Superior temporal gyrus (tissue), 1 donor: ENCODE measurements around the gene SHC3.

Source experiments
- DNase-seq: peaks from one replicate; pipeline ENCODE4 v3.0.0-alpha.2; 2016; ENCODE audit errors: extremely low spot score

SHC3 gene

GRCh38 chr9:89106224-89106851 lies 72.3 kb downstream of the SHC3 start:
- no peak for DNase-seq

GRCh38 chr9:89104821-89105220 lies 73.8 kb downstream of the SHC3 start:
- no peak for DNase-seq

- DNase-seq, result no peak
Observed at GRCh38 chr9:89097219-89097618, 81.4 kb downstream of the SHC3 start.

GRCh38 chr9:89096807-89097206 lies 81.8 kb downstream of the SHC3 start:
- no peak for DNase-seq

GRCh38 chr9:89095761-89096528 lies 82.7 kb downstream of the SHC3 start:
- DNase-seq, result peak; percentile 55

- DNase-seq, result no peak
Observed at GRCh38 chr9:89093201-89093975, 85.2 kb downstream of the SHC3 start.

DNA sequence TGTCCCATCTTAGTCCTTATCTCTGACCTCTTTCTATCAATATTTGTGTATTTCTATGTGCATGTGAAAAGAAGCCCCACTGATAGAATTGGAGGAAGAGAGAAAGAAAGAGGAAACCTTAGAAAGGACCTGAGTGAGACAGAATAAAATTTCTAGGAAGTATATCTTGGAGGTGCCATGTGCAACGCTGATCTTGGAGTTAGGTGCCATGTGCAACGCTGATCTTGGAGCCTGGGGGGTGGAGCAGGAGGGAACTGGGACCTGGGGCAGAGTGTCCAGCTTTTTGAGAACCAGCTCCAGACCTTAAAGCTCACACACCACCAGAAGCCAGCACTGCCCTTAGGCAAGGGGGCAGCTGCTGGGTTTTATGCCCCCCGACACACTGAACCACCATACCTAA lies 89.4 kb downstream of the SHC3 start:
- no peak for DNase-seq

- DNase-seq, result no peak
Observed at GRCh38 chr9:89083626-89084025, 95.0 kb downstream of the SHC3 start.

- DNase-seq, result peak; percentile 26
Observed at GRCh38 chr9:89080193-89080592, 98.4 kb downstream of the SHC3 start.

- peak; percentile 23 for DNase-seq
Observed at GRCh38 chr9:89079391-89079790, 99.2 kb downstream of the SHC3 start.

DNA sequence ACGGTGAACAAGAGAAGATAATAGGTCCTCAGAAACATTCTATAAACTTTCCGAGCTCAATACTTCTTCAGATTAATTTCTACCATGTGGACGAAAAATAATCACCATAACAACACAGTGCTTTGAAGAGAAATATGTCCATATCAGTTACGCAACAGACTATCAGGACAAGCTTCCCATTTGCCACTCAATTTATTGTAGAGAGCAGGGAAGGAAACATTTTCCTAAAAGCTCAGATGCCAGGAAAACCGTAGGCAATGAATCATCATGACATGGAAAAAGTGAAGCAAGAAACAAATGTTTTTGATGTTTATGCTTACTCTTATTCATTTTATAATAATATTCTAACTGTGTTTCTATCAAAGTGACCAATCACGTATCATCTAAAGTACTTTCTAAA lies 99.8 kb downstream of the SHC3 start:
- peak; percentile 21 for DNase-seq

- no peak for DNase-seq
Observed at GRCh38 chr9:89078421-89078820, 100.2 kb downstream of the SHC3 start.

DNA sequence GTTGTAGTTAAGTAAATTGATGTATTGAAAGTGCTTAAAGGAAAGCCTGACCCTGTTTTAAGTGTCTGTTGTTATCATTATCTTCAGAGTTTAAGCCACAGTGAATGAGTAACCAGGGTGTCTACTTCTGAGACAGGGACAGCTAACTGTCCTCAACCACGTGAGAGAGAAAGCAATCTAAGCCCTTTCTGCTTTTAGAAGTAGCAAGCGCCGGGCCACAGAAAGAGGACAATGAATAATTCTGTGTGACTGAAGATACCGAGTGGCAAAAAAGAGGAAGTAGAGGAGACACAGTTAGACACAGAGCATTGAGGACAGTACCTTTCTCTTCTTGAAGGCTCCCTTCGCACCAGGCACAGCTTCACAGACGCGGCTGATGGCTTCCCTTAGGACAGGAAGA lies 101.1 kb downstream of the SHC3 start:
- DNase-seq, result peak; percentile 26

DNA sequence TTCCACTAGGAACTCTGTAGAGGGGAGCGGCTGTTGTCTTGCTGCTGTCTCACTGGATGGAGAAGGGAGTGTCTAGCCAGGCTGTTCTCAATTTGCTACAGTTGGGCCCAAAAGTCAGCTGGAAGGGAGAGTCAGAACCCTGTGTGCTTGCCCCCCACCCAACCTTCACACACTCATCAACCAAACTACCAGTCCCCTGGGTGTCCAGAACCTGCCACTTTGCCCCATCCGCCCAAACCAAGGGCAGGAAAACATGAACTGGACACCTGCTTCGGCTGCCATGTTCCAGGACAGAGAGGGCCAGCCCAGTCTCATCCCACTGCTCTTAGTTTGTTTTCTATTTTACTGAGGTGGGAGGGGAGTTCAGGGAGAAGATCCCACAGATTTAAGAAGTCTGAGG lies 105.2 kb downstream of the SHC3 start:
- DNase-seq, result no peak

- no peak for DNase-seq
Observed at GRCh38 chr9:89071591-89071990, 107.0 kb downstream of the SHC3 start.

DNA sequence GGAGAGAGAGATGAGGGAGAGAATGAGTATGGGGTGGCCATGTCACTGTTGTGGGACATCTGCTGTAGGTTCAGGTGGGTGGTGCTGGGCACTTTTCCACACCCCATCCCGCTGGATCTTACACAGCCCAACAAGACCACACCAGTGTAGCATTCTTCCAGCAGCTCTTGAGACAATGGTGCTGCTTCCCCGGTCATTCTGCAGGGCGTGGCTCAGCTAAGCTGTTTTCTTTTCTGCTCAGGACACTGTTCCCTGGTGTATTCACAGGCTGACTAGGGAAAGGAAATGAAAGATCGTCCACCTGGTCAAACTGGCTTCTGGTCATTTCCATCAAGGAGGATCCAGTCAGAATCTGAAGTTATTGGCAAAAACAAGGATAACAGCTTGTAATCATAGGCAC lies 111.8 kb downstream of the SHC3 start:
- DNase-seq, result no peak

GRCh38 chr9:89065921-89066320 lies 112.7 kb downstream of the SHC3 start:
- DNase-seq, result no peak

- DNase-seq, result no peak
Observed at GRCh38 chr9:89060790-89061189, 117.8 kb downstream of the SHC3 start.

DNA sequence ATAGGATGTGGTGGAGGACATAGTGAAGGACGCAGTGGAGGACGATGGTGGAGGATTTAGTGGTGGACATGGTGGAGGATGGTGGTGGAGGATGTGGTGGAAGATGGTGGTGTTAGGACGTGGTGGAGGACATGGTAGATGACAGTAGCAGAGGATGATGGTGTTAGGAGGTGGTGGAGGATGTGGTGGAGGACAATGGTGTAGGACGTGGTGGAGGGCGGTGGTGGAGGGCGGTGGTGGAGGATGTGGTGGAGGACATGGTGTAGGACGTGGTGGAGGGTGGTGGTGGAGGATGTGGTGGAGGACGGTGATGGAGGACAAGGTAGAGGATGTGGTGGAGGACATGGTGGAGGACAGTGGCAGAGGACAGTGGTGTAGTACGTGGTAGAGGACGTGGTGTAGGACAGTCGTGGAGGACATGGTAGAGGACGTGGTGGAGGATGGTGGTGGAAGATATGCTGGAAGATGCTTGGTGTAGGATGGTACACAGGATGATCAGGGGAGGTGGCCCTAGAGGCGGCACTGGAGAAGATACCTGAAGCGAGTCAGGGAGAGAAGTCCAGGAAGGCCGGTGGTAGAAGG lies 118.6 kb downstream of the SHC3 start:
- DNase-seq, result no peak

DNA sequence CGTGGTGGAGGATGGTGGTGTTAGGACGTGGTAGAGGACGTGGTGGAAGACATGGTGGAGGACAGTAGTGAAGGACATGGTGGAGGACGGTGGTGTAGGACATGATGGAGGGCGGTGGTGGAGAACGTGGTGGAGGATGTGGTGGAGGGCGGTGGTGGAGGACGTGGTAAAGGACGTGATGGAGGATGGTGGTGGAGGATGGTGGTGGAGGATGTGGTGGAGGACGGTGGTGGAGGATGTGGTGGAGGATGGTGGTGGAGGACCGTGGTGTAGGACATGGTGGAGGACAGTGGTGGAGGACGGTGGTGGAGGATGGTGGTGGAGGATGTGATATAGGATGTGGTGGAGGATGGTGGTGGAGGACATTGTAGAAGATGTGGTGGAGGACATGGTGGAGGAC lies 119.7 kb downstream of the SHC3 start:
- DNase-seq, result no peak

DNA sequence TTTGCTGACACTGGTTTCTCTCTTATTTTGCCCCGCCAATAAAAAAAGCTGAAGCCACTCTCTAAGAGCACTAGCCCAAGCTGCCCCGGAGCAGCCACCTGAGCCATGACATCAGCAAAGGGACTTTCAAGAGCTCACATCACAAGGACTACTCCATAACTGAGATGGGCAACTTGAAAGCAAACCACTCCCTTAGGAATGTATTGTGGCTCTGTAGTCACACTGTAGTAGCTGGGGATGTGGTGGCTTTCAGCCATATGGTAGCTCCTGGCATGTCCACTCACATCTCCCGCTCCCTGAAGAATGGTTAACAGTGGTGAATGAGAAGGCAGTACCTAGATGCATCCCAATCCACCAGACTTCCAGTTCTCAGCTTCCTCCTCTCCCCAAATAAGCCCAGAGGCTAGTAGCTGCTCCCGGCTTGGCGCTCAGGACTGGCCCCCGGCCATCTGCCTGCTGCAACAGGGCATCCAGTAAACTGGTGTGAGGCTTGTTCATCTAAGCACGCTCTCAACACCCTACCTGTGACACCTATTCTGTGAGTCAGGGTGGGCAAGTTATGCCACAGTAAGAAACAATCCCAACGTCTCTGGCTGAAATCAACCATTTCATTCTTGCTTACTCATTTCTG lies 123.6 kb downstream of the SHC3 start:
- DNase-seq, result no peak

DNA sequence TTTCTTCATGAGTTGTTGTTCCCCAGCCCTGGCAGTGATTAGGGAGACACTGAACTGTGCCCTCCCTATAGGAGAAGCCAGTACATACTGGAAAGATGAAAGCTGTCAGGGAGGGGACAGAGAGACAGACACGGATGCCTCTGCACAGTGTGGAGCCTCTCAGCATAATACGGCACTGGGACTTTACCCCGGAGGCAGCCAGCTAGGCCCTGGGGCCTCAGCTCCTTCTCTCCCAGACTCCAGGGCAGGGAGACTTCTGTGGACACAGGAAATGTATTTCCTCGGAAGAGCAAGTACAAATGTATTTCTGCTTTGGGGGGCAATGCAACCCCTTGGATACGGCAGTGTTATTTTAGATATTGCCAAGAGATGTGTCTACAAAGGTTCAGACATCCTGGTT lies 125.3 kb downstream of the SHC3 start:
- DNase-seq, result no peak
